Mesenchymal stem cell (in vitro differentiated cells and primary cell): ENCODE measurements around the gene PP2D1.

Source experiments
- DNase-seq: peaks from one replicate; pipeline ENCODE4 v3.0.0-alpha.2; 2013
- H2AFZ ChIP-seq: one replicate; pipeline ENCODE4 v1.6.1; 2013; ENCODE audit warnings: low read depth, mild to moderate bottlenecking, control low read depth, inconsistent platforms, low read length, moderate library complexity
- H2AK5ac ChIP-seq: 2 replicates; pipeline ENCODE4 v1.6.1; 2013; ENCODE audit warnings: low read length, moderate library complexity, mild to moderate bottlenecking, inconsistent platforms; ENCODE audit not compliant: severe bottlenecking
- H2BK120ac ChIP-seq: one replicate; pipeline ENCODE4 v1.6.1; 2013; ENCODE audit warnings: low read depth, mild to moderate bottlenecking, inconsistent platforms, low read length, moderate library complexity
- H2BK12ac ChIP-seq, 2 experiments: one replicate each; pipeline ENCODE4 v1.6.1; 2013; ENCODE audit warnings: inconsistent platforms in 2 of 2, low read length in 2 of 2, mild to moderate bottlenecking in 2 of 2, moderate library complexity in 2 of 2, control low read depth in 1 of 2
- H2BK15ac ChIP-seq: one replicate; pipeline ENCODE4 v1.6.1; 2013; ENCODE audit warnings: mild to moderate bottlenecking, low read depth, inconsistent platforms; ENCODE audit not compliant: poor library complexity, severe bottlenecking
- H2BK5ac ChIP-seq: 2 replicates; pipeline ENCODE4 v1.6.1; 2013; ENCODE audit warnings: low read depth, mild to moderate bottlenecking, low read length, control low read depth, inconsistent platforms; ENCODE audit not compliant: poor library complexity, severe bottlenecking
- H3K14ac ChIP-seq, 2 experiments: one replicate each; pipeline ENCODE4 v1.6.1; 2013; ENCODE audit warnings: inconsistent platforms in 2 of 2, low read length in 2 of 2, control low read depth in 1 of 2, mild to moderate bottlenecking in 1 of 2, moderate library complexity in 1 of 2
- H3K18ac ChIP-seq, 2 experiments: one replicate each; pipeline ENCODE4 v1.6.1; 2013; ENCODE audit warnings: inconsistent platforms in 2 of 2, low read length in 2 of 2, control low read depth in 1 of 2, low read depth in 1 of 2, mild to moderate bottlenecking in 1 of 2
- H3K23ac ChIP-seq, 2 experiments: one replicate each; pipeline ENCODE4 v1.6.1; 2013; ENCODE audit warnings: inconsistent platforms in 2 of 2, low read length in 2 of 2, mild to moderate bottlenecking in 2 of 2, moderate library complexity in 2 of 2, control low read depth in 1 of 2
- H3K27ac ChIP-seq: 2 replicates; pipeline ENCODE4 v1.5.1; 2013; ENCODE audit warnings: mild to moderate bottlenecking, moderate library complexity, low read length, control low read depth, inconsistent platforms; ENCODE audit not compliant: poor library complexity, severe bottlenecking
- H3K27me3 ChIP-seq, 2 experiments: 2 replicates each; pipeline versions ENCODE4 v1.6.1 to v1.7.0; 2013; ENCODE audit warnings: low read length in 2 of 2, mild to moderate bottlenecking in 2 of 2, moderate library complexity in 2 of 2, control low read depth in 1 of 2, inconsistent platforms in 1 of 2; ENCODE audit not compliant: control insufficient read depth in 1 of 2, insufficient read depth in 1 of 2
- H3K36me3 ChIP-seq, 2 experiments: 2 replicates each; pipeline versions ENCODE4 v1.6.1 to v1.7.0; 2013; ENCODE audit warnings: low read length in 2 of 2, control low read depth in 1 of 2, inconsistent platforms in 1 of 2, low read depth in 1 of 2, mild to moderate bottlenecking in 1 of 2; ENCODE audit not compliant: insufficient read depth in 2 of 2, control insufficient read depth in 1 of 2
- H3K4ac ChIP-seq, 2 experiments: one replicate each; pipeline ENCODE4 v1.6.1; 2013; ENCODE audit warnings: inconsistent platforms in 2 of 2, low read length in 2 of 2, mild to moderate bottlenecking in 2 of 2, moderate library complexity in 2 of 2, control low read depth in 1 of 2, low read depth in 1 of 2
- H3K4me1 ChIP-seq: 2 replicates; pipeline ENCODE4 v1.6.1; 2013; ENCODE audit warnings: low read depth, low read length, control low read depth; ENCODE audit not compliant: control insufficient read depth, insufficient read depth
- H3K4me2 ChIP-seq: 2 replicates; pipeline ENCODE4 v1.6.1; 2013; ENCODE audit warnings: low read length, mild to moderate bottlenecking, inconsistent platforms; ENCODE audit not compliant: poor library complexity, severe bottlenecking
- H3K4me3 ChIP-seq, 2 experiments: 2 replicates each; pipeline versions ENCODE4 v1.5.1 to v1.7.0; 2013; ENCODE audit warnings: low read length in 2 of 2, mild to moderate bottlenecking in 2 of 2, control low read depth in 1 of 2, low read depth in 1 of 2; ENCODE audit not compliant: insufficient read depth in 1 of 2
- H3K79me1 ChIP-seq: replicated peaks from 2 replicates; pipeline ENCODE4 v1.6.1; 2013; ENCODE audit warnings: mild to moderate bottlenecking, control low read depth, low read length, inconsistent platforms; ENCODE audit not compliant: poor library complexity, severe bottlenecking
- H3K9ac ChIP-seq: 2 replicates; pipeline ENCODE4 v1.7.0; 2013; ENCODE audit warnings: mild to moderate bottlenecking, low read length, moderate library complexity
- H3K9me3 ChIP-seq: 2 replicates; pipeline ENCODE4 v1.7.0; 2013; ENCODE audit warnings: mild to moderate bottlenecking, low read length; ENCODE audit not compliant: control insufficient read depth
- H4K8ac ChIP-seq: one replicate; pipeline ENCODE4 v1.6.1; 2013; ENCODE audit warnings: inconsistent platforms, mild to moderate bottlenecking, low read length, moderate library complexity
- H4K91ac ChIP-seq: one replicate; pipeline ENCODE4 v1.6.1; 2013; ENCODE audit warnings: mild to moderate bottlenecking, low read length, inconsistent platforms
- WGBS: methylation state at CpG from one replicate; pipeline ENCODE4 v1.1.7; 2013; ENCODE audit warnings: mixed read lengths; 5-methylcytosine and 5-hydroxymethylcytosine counted together

Gene PP2D1

GRCh38 chr3:20056725-20057611 is 44.9 kb upstream of the PP2D1 start:
- Histone ChIP-seq H3K4me1 (peaks cover 11% of the 10 kb centered on the region), H3K18ac (peak overlapping the region in 1 of 2 experiments; percentile 14), H3K9ac (peak overlapping the region; percentile 45), H3K14ac (no peak overlapping the region), H3K4ac (no peak overlapping the region), H2BK12ac (no peak overlapping the region), H2BK120ac (no peak overlapping the region), H2BK15ac (no peak overlapping the region), H3K4me3 (no peak overlapping the region), H3K23ac (no peak overlapping the region), H4K8ac (peak overlapping the region; percentile 24), H3K27ac (no peak overlapping the region), H3K4me2 (no peak overlapping the region), H2BK5ac (no peak overlapping the region), H3K9me3 (no peaks in the 10 kb centered on the region), H2AFZ (no peak overlapping the region), H2AK5ac (peak overlapping the region; percentile 9), H3K79me1 (peaks cover 19% of the 10 kb centered on the region), H3K27me3 (no peaks in the 10 kb centered on the region), H3K36me3 (no peaks in the 10 kb centered on the region), H4K91ac (no peak overlapping the region)
- 66% methylated on average over 5 of the region's 5 CpGs for WGBS
- peak; percentile 41 for DNase-seq

GRCh38 chr3:20055842-20056241 is 43.8 kb upstream of the PP2D1 start:
- 69% methylated on average over 3 of the region's 3 CpGs for WGBS
- no peak overlapping the region for H3K4me3 ChIP-seq

GRCh38 chr3:20055020-20055775 is 43.1 kb upstream of the PP2D1 start:
- Histone ChIP-seq H3K4me1 (peaks cover 13% of the 10 kb centered on the region), H3K18ac (no peak overlapping the region), H3K9ac (no peak overlapping the region), H3K27me3 (no peaks in the 10 kb centered on the region), H3K27ac (peak overlapping the region; percentile 65), H3K23ac (no peak overlapping the region), H4K91ac (no peak overlapping the region), H3K4ac (peak overlapping the region in 1 of 2 experiments; percentile 4), H2BK120ac (no peak overlapping the region), H2AK5ac (peak overlapping the region; percentile 5), H3K9me3 (no peaks in the 10 kb centered on the region), H2AFZ (no peak overlapping the region), H2BK5ac (no peak overlapping the region), H3K4me3 (no peak overlapping the region), H3K14ac (no peak overlapping the region), H3K4me2 (no peak overlapping the region), H3K79me1 (peaks cover 25% of the 10 kb centered on the region), H3K36me3 (no peaks in the 10 kb centered on the region), H4K8ac (no peak overlapping the region), H2BK15ac (no peak overlapping the region), H2BK12ac (no peak overlapping the region)
- DNase-seq: no peak
- 70% methylated on average over 9 of the region's 10 CpGs for WGBS

More at GRCh38 chr3:20055842-20056241, 43.8 kb upstream of the PP2D1 start:
- Histone ChIP-seq H3K36me3 (no peaks in the 10 kb centered on the region), H3K18ac (no peak overlapping the region), H3K9ac (no peak overlapping the region), H3K4me1 (peaks cover 12% of the 10 kb centered on the region), H2BK120ac (no peak overlapping the region), H2BK15ac (no peak overlapping the region), H2AK5ac (peak overlapping the region; percentile 83), H3K14ac (no peak overlapping the region), H3K27me3 (no peaks in the 10 kb centered on the region), H3K4me2 (no peak overlapping the region), H2BK12ac (no peak overlapping the region), H4K91ac (no peak overlapping the region), H3K79me1 (peaks cover 24% of the 10 kb centered on the region), H3K4ac (no peak overlapping the region), H3K27ac (no peak overlapping the region), H3K9me3 (no peaks in the 10 kb centered on the region), H3K23ac (no peak overlapping the region), H4K8ac (no peak overlapping the region), H2AFZ (no peak overlapping the region), H2BK5ac (no peak overlapping the region)
- no peak for DNase-seq

GRCh38 chr3:20054549-20054987 is 42.5 kb upstream of the PP2D1 start:
- H2AFZ ChIP-seq: no peak overlapping the region
- no peak overlapping the region for H2BK5ac ChIP-seq
- no peaks in the 10 kb centered on the region for H3K9me3 ChIP-seq
- H3K36me3 ChIP-seq: no peaks in the 10 kb centered on the region
- H2AK5ac ChIP-seq: no peak overlapping the region
- H3K4me1 ChIP-seq: peaks cover 13% of the 10 kb centered on the region
- no peak overlapping the region for H3K4me3 ChIP-seq
- no peak overlapping the region for H2BK120ac ChIP-seq
- H3K27me3 ChIP-seq: no peaks in the 10 kb centered on the region
- H3K9ac ChIP-seq: no peak overlapping the region
- no peak overlapping the region for H3K4me2 ChIP-seq
- H3K27ac ChIP-seq: peak overlapping the region; percentile 65
- peak overlapping the region; percentile 28 for H4K8ac ChIP-seq
- 35% methylated on average over 4 of the region's 4 CpGs for WGBS
- H3K14ac ChIP-seq: no peak overlapping the region
- H3K23ac ChIP-seq: no peak overlapping the region
- H2BK15ac ChIP-seq: no peak overlapping the region
- DNase-seq: peak; percentile 82
- H3K18ac ChIP-seq: peak overlapping the region in 1 of 2 experiments; percentile 83
- peaks cover 23% of the 10 kb centered on the region for H3K79me1 ChIP-seq
- H4K91ac ChIP-seq: no peak overlapping the region
- H3K4ac ChIP-seq: no peak overlapping the region
- peak overlapping the region in 1 of 2 experiments; percentile 24 for H2BK12ac ChIP-seq
